Right renal pelvis (tissue), 4 donors: ENCODE measurements around the gene DUSP9. TPM values are rescaled to one million over a fixed set of nuclear protein-coding genes. Genes with fewer than 3 reads are reported as not detected.
"Not testable (repeated sequence)": the region's sequence is repeated elsewhere in the genome, so short reads cannot be mapped to it uniquely, and the experiment has no call there.

Experiments
- DNase-seq, 4 donors: peaks; one replicate each; pipeline ENCODE4 v3.0.0-alpha.2; 2013; ENCODE audit warnings: low read depth in 4 of 4, low spot score in 3 of 4, missing footprints in 1 of 4
- polyA plus RNA-seq, 4 donors: library from polyadenylated mRNA; unstranded; fragments of 120-200 nt; gene quantifications; one replicate each; pipeline ENCODE4 v1.2.1, GENCODE V29; 2013; ENCODE audit not compliant: insufficient read length in 4 of 4

DUSP9 gene, protein sequence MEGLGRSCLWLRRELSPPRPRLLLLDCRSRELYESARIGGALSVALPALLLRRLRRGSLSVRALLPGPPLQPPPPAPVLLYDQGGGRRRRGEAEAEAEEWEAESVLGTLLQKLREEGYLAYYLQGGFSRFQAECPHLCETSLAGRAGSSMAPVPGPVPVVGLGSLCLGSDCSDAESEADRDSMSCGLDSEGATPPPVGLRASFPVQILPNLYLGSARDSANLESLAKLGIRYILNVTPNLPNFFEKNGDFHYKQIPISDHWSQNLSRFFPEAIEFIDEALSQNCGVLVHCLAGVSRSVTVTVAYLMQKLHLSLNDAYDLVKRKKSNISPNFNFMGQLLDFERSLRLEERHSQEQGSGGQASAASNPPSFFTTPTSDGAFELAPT
- 10 to 100 TPM; 46.7 to 74.3 (median 49.1) TPM for polyA plus RNA-seq

DNA sequence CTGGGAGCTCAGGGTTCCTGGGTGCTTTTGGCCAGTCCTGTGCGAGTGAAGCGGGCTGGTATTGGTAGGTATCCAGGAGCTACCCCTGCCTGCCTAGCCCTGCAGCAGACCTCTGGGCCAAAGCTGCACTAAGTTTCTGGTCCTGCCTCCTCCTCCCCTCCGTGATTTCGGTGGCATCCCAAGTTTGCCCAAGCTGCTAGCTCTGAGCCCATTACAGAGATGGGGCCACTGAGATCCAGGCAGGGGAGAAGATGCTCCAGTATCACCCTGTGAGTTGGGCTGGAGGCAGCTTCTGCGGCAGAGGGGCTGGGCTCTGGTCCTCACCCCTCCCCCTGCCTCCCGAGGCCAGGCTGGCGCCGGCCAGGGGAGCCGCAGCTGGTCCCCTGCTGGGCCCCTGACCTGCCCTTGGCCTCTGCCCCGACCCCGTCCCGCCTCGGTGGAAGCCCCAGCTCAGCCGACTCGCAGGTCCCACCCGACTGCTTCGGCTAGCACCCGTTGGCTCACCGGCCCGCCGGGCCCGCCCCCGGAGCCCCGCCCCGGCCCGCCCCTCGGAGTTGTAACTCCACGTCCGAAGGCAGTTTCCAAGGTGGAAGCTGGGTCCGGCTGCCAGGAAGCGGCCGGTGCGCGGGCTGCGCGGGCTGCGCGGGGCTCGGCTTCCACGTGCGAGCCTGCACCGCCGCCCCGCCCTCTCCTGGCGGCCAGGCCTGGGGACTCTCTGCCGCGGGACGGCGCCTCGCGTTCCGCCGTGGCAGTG, at the start of gene DUSP9:
TSS of gene DUSP9 (plus strand) at position 584 of the 754 bp plus-strand sequence. CDS start 751 bp downstream, outside the sequence.
- no peak for DNase-seq

DNA sequence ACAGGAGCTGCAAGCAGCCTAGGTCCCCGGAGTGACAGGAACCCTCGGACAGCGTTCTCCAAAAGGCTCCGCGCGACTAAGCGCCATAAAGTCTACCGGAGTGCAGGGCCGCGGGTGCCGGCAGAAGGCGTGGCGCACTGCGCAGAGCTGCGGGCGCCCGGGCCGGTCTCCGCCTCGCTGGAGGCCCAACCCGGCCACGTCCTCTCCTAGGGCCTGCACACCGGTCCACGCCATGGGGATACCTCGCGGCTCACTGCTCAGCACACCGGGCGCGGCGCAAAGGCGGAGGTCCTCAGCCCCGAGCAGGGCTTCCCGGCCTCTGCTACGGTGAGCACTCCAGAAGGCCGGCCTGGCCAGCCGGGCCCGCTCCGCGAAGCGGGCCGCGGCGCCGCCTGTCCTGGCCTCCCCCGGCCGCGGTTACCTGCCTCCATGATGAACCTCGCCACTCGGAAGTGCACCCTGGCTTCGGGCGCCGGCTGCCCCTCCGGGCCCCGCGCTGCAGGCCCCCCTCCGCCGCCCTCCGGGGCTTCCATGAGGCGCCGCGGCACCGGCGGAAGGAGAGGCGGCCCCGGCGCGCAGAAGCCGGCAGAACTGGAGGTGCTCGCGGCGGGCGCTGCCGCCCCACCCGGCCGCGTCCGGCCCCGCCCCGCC, 48.3 kb upstream of the DUSP9 start, which contains the start of gene CCNQ:
TSS of gene CCNQ (minus strand) at position 599 of the 651 bp plus-strand sequence. CDS start at position 533, 66 bp downstream.
- no peak for DNase-seq

DNA sequence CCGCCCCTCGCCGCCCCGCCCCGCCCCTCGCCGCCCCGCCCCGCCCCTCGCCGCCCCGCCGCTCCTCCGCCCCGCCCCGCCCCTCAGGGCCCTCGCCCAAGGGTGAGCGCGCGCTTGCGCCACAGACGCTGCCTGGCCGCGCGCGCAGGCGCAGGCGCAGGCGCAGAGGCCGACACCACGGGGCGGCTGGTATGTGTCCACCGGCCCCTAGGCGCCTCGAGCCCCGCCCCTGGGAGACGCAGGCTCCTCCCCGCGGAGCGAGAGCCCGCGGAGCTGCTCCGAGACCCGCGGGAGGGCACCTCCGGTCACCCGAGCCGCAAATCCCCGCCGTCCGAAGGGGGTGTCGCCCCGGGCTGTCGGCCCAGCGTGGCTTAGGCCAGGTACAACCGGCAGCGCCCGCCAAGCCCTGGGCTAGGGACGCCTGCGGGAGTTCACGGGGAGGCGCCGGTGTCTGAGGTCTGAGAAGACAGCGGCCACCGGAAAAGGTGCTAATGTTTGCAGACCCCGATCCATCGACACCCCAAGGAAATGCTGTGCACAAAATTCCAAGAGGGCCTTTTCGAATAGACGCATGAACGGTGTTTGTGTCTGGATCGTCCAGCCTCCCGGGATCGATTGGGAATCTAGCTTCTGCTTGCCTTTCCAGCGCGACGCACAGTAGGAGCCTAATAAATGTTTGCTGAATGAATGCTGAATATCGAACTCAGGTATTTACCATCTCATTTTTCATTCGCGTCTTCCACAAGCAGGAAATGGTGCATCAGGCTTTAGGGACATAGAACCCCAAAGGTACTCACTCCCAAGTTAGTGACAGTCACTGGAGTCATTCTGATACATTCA, 47.6 kb upstream of the DUSP9 start:
- peak; percentile 67 to 77 (median 72) for DNase-seq

DNA sequence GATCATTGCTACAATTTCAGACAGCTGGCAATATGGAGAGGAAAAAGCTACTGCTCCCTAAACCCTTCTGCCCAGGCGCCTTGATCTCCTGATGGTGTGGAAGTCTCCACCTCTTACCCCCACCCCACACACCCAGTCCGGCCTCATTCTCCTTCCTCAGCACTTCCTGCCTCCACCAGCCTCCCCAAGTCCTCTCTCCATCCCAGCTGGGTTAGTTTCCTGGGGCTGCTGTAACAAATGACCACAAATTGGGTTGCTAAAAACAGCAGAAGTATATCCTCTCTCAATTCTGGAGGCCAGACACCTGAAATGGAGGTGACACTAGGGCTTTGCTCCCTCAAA, 47.0 kb upstream of the DUSP9 start:
- DNase-seq = no peak

DNA sequence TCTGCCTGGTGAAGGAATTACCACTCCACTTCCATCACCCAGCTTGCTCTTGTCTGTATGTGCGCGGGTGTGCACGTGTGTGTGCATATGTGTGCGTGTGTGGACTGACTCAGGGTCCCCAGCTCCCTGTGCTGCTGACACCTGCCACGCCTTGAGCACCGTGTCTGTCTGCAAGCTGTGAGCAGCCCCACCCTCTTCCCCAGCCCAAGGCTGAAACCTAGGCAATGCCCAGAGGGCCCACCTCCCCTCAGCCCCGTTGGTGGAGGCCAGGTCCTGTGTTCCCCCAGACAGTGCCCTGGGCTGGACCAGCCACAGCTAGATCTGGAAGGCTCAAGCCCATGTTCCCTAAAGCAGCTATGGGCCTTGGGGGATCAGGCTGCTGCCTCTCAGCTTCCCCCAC, 46.1 kb upstream of the DUSP9 start:
- no peak for DNase-seq

DNA sequence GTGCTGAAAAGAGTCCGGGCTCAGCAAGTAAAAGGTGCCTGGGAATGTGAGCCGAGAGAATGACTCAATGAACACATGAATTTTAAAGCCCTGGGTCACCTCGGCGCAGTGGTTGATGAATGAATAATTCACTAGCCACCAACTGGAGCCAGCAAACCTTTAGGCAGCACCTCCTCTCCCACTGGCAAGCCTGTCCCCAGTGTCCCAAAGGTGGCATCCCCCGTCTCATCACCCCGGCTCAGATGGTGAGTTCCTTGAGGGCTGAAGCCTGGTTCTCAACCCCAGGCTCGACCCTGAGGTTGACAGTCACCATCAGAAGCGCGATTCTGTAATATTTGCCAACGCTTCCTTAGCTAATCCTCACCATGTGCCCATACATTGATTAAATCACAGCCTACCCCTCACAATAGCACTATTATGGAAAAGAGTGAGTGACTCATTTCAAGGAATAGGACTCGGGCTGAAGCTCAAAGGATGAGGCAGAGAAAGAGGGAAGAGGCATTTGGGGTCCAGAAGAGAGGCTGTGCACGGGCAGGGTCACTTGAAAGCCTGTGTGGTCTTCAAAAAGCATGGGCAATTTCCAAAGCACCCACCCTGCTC, 45.4 kb upstream of the DUSP9 start:
- DNase-seq = no peak

DNA sequence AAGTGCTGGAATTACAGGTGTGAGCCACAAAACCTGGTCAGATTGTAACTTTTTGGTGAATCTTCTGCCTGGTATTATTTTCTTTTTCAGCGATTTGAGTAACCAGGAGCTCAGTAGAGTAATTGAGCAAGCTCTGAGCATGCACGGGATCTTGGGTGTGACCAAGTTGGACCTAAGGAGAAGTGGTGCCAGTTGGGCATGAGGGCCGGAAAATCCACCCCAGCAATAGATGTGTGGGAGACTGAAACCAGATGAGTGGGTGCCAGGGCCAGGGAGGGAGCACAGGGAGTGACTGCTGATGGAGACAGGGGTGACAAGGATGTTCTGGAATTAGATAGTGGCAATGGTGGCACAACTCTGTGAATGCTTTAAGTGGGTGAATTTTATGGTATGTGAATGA, 44.4 kb upstream of the DUSP9 start:
- DNase-seq = no peak

DNA sequence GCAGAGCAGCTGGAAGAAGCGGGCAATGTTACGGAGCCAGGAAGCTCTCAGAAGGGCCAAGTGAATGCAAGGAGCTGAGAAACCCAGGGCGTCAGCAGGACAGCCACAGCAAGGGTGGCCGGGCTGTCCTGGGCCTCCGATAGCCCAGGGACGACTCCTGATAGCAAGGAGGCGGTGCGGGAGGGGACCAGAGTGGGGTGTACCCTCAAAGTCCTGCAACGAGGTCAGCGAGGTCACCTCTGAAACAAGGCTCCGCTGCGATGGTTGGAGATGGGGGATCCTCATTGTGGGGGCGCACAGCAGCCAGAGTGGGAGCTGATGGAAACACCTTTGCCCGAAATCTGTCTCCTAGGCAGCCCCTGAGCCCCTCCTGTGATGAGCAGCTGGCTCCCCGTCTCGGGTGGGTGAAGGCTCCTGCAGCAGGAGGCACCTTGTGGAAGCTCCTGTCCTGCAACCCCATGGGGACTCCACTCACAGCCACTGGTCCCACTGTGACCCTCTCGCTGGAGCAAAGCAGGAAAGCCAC, 43.8 kb upstream of the DUSP9 start:
- DNase-seq = no peak

DNA sequence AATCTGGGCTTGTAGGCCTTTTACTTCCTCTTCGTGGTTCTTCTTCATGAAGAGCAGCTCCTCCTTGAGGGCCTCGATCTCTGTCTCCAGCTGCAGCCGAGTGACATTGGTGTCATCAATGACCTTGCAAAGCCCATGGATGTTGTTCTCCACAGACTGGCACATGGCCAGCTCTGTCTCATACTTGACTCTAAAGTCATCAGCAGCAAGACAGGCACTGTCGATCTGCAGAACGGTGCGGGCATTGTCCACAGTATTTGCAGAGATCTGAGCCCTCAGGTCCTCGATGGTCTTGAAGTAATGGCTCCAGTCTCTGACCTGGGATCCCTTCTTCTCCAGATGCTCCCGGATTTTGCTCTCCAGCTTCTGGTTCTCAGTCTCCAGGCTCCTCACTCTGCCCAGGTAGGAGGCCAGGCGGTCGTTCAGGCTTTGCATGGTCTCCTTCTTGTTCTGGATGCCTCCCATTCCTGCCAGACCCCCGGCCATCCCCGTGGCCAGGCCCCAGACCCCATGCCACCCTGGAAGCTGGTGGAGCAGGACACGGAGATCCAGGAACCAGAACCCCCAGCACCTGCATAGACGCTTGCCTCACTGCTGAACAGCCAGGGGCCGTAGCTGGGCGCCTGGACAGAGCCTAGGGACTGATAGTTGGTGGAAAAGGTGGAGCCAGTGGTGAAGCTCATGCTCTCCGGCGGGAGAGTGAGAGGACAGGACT, 42.2 kb upstream of the DUSP9 start:
- DNase-seq = not testable (repeated sequence)

DNA sequence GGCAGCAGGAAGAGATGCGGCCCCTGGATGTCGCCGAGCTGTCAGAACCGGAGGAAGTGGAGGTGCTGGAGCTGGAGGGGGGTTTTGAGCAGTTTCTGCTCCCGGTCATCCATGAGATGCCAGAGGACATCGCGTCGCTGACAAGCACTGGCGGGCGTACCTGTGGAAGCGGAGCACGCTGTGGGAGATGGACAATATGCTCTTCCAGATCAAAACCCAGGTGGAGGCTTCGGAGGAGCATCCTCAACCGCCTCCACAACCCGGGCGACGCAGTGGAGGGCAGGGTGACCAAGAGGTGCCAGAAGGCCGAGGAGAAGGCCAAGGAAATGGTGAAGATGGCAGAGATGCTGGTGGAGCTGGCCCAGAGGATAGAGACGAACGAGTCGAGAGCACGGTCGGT, 40.5 kb upstream of the DUSP9 start:
- DNase-seq = no peak

DNA sequence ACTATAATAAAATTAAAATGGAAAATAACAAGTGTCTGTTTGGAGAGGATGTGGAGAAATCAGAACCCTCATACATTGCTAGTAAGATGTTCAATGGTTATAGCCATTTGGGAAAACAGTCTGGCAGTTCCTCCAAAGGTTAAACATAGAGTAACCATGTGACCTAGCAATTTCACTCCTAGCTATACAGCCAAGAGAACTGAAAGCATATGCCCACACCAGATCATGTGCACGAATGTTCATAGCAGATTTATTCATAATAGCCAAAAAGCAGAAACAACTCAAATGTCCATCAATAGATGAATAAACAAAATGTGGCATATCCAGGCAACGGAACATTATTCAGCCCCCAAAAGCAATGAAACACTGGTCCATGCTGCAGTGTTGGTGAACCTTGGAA, 38.6 kb upstream of the DUSP9 start:
- no peak for DNase-seq

DNA sequence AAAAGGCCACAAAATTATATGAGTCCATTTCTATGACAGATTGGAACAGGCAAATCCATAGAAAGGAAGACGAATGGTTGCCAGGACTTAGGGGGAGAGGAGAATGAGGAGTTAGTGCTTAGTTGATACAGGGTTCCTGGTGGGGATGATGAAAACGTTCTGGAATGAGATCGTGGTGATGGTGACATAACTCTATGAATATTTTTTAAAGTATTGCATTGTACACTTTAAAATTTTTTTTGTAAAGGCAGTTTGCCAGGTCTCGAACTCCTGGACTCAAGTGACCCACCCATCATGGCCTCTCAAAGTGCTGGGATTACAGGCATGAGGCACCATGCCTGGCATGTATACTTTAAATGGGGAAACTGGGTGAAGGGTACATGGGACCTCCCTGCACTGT, 38.2 kb upstream of the DUSP9 start:
- no peak for DNase-seq

DNA sequence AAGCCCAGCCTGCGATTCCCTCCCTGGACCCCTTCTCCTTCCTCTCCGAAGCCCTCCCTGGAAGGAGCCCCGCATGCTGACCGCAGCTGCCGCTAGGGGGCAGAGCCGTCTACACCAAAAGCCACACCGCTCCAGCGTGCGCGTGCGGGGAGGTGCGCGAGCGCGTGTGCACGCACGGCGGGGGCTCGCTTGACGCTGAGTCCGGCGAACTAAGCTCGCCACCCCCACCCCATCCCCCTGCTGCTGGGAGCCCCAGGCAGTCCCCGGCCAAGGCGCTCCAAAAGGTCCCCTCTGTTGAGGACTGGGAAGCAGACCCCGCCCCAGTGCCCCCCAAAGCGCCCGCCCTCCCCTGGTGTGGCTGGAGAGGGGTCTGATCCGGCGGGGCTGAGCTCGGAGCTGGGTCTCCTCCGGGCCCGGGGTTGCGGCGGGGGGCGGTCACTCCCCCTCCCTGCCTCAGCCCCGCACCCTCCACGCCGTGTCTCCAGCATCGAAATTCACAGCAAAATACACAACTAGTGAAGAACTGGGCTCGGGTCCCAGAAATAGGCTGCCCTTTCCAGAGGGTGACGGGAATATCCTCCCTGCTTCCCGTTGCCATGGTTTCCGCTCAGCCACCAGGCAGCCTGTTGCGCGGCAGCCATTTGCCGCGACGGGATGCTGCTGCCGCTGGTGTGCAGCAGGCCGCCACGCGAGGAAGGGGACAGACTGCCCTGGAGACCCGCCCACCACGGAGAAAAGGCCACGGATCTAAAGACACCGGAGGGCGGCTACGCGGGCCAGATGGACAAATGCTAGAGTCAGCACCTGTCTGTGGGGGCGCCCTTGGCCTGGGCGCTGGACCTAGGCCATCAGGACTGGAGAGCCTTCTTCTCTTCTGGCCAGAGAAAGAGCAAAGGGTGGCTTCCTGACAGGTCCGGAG, 36.8 kb upstream of the DUSP9 start:
- peak in 3 of 4 donors; percentile 43 to 61 (median 50) for DNase-seq

DNA sequence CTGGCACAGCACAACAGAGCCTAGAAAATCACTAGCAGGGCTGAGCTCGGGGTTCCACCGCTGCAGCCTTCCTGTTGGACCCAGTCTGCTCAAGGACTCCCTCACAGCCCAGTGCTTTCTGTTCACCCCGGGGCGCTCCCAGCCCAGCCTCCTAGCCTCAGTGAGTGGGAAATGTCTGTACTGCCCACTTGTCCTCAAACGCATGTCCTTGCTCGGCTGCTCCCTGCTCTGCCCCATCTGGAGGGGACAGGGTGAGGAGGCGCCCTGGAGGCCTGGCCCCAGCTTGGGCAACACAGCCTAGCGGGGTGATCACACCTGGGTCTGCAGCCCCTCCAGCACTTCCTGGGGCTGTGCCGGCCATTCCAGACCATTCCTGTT, 36.2 kb upstream of the DUSP9 start:
- no peak for DNase-seq

DNA sequence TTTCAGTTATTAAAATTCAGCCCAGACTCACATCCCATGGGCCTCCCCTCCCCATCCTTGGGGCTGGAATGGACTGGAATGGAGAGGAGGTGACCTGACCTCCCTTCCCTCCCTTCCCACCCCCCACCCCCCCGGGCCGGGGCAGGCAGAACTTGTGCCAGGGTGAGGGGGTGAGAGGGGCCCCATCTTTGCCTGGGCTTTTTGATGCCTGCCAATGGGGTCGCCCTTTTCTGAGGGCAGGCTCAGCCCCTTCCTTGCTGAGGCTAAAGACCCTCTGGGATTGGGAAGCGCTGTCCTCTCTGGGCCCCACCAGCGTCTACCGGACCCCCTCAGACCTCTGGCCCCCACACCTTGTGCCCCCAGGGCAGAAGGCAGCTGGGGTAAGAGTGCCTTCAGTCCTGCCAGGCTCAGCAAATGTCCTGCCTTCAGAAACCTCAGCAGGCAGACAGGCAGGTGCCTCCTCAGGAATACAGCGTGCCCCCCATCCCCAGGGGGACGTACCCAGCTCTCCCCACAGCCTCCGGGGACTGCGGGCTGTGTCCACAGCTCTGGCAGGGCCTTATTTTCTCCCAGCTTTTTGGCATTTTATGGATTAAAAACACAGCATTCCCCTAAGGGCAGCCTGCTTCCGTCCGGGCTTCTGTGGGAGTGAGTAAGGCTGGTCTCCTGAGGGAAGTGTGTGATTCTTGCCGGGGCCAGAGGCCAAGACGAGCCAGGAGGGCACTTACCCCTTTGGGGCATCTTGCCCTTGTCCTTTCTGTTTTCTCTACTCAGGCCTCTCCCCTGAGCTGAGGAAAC, 35.5 kb upstream of the DUSP9 start:
- no peak for DNase-seq

DNA sequence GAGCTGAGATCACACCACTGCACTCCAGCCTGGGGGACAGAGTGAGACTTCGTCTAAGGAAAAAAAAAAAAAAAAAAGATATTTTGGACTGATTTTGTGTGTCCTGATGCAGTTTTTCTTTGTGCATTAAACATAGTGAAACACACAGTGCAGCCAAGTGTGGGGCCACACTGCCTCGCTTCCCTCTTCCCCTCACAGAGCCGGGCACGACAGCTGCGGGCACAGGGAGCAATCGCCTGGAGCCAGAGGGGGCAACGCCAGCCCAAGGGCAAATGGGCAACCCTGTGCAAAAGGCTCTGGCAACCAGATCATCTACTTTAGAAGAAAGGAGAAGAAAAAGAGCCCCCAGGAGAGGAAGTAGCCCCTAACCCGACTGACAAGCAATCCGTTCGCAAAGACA, 34.6 kb upstream of the DUSP9 start:
- no peak for DNase-seq

DNA sequence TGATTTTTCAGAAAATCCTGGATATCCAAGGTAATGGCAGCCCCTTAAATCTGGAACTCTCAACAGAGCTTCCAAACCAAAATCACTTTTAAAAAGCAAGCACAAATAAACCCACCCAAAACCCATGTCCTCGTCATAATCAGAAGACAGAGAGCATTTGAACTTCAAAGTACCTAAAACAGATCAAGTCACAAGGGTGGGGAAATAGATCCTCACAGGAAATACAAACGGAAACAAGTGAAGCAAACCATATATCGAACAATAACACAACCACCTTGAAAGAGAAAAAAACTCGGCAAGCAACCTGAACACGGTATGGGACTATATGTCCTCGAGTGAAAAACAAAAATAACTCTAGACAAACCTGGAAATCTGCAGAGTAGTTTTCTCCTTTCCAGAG, 32.2 kb upstream of the DUSP9 start:
- no peak for DNase-seq
